Fibroblast of villous mesenchyme (primary cell): ENCODE data around the gene SORBS1. TPM values are rescaled to one million over a fixed set of nuclear protein-coding genes. Genes with fewer than 3 reads are reported as not detected.

Experiments used
- DNase-seq: peaks from one replicate; pipeline ENCODE4 v3.0.0-alpha.2; 2010; ENCODE audit warnings: low read depth
- H3K4me3 ChIP-seq: 2 replicates; pipeline ENCODE4 v1.5.1; 2011; ENCODE audit warnings: low read depth, mild to moderate bottlenecking, low read length
- CTCF ChIP-seq: IDR thresholded peaks from 2 replicates; pipeline ENCODE4 v1.5.1; 2012; ENCODE audit warnings: low read depth, mild to moderate bottlenecking, low read length; ENCODE audit not compliant: insufficient read depth
- total RNA-seq: library from RNA; depleted of rRNA; stranded (reverse); fragments of >200 nt; gene quantifications from 2 replicates; pipeline ENCODE4 v1.2.3, GENCODE V29; 2012

SORBS1 gene
- total RNA-seq, 1 donor: 8.2 TPM

DNA sequence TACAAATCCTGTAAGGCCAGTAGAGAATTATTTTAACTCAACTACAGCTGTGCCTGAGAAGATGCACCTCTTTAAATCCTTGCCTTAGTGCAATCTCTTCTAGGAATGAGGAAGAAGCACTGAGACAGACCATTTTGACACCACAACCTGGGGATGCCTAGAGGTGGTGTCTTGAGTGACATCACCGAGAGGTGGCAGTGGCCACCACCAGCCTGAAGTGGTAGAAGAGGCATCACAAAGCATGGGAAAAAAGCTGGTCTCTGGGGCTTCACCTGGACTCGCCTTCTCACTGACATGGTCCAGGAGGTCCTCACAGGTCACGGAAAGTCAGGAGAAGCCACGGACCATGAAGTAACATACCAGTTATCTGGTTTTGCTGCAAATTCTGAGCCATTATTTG, 171.2 kb downstream of the SORBS1 start:
- no peak for TF ChIP-seq CTCF
- H3K4me3 ChIP-seq: no peak overlapping the region
- no peak for DNase-seq

DNA sequence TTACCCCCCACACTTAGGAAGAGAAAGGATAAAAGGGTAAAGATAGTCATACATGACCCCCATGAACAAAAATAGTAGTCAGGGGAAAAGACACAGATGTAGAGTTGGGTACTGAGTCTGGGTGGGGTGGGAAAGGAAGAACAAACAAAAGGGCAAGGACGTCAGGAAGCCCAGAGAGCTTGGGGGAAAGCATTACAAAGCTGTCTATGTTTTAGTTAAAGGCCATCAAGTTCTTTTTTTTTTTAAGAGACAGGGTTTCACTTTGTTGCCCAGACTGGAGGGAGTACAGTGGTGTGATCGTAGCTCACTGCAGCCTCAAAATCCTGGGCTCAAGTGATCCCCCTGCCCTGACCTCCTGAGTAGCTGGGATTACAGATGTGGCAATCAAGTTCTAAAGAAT, 172.0 kb downstream of the SORBS1 start:
- no peak overlapping the region for H3K4me3 ChIP-seq
- no peak for DNase-seq
- no peak for TF ChIP-seq CTCF

- TF ChIP-seq CTCF: no peak
- no peak for DNase-seq
Observed at GRCh38 chr10:95388539-95388938, 172.6 kb downstream of the SORBS1 start.

DNA sequence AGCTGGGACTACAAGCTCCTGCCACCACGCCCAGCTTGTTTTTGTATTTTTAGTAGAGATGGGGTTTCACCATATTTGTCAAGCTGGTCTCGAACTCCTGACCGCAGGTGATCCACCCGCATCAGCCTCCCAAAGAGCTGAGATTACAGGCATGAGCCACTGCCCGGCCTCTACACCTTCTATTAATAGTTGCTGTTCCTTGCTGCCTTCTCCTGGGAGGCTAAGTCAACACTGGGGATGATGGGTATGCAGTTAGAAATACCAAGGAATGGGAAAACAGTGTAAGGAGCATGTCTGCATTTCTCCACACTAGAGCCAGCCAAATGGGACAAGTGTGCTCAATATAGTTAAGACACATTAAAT, 173.1 kb downstream of the SORBS1 start:
- DNase-seq: no peak
- TF ChIP-seq CTCF: no peak
- H3K4me3 ChIP-seq: no peak overlapping the region

More at GRCh38 chr10:95388539-95388938, 172.6 kb downstream of the SORBS1 start:
- no peak overlapping the region for H3K4me3 ChIP-seq

GRCh38 chr10:95384011-95384704, 177.0 kb downstream of the SORBS1 start:
- no peak for TF ChIP-seq CTCF
- H3K4me3 ChIP-seq: no peak overlapping the region
- no peak for DNase-seq

- no peak for DNase-seq
- no peak for TF ChIP-seq CTCF
- no peak overlapping the region for H3K4me3 ChIP-seq
Observed at GRCh38 chr10:95382596-95382995, 178.6 kb downstream of the SORBS1 start.

- no peak for DNase-seq
- H3K4me3 ChIP-seq: no peak overlapping the region
- TF ChIP-seq CTCF: no peak
Observed at GRCh38 chr10:95382174-95382573, 179.0 kb downstream of the SORBS1 start.
